ENCODE measurements around the gene MRPL49. TPM values are rescaled to one million over a fixed set of nuclear protein-coding genes. Genes with fewer than 3 reads are reported as not detected.
"Not testable (repeated sequence)": the region's sequence is repeated elsewhere in the genome, so short reads cannot be mapped to it uniquely, and the experiment has no call there.

The MRPL49 gene
- total RNA-seq, 4 donors from 2014 or later, result 48.8 to 55.9 (median 54.2) TPM

DNA sequence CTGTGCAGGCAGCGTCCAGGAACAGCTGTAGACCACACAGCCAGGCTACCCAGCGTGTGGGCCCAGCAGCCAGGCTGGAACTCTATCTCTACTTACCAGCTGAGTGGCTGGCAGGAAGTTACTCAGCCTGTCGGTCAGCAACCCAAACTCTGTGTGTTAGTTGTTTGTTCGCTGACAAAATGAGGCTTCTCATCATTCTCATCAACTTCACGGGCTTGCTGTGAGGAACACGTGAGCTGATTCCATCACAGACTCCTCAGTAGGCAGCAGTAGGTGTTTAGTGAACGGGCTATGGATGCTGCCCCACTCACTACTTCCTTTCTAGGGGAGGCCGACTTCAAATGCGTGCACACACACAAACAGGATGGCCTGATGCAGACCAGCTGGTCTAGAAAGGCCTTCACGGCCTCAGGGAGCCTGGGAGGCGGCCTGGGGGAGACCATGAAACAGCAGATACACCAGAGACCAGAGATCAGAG lies 47.1 kb downstream of the MRPL49 start:
- TF ChIP-seq EP300 (IDR thresholded peaks at IDR 0.05) (no peak), POLR2A (IDR thresholded peaks at IDR 0.05) (no peak)
- TF ChIP-seq, protein P1, sequence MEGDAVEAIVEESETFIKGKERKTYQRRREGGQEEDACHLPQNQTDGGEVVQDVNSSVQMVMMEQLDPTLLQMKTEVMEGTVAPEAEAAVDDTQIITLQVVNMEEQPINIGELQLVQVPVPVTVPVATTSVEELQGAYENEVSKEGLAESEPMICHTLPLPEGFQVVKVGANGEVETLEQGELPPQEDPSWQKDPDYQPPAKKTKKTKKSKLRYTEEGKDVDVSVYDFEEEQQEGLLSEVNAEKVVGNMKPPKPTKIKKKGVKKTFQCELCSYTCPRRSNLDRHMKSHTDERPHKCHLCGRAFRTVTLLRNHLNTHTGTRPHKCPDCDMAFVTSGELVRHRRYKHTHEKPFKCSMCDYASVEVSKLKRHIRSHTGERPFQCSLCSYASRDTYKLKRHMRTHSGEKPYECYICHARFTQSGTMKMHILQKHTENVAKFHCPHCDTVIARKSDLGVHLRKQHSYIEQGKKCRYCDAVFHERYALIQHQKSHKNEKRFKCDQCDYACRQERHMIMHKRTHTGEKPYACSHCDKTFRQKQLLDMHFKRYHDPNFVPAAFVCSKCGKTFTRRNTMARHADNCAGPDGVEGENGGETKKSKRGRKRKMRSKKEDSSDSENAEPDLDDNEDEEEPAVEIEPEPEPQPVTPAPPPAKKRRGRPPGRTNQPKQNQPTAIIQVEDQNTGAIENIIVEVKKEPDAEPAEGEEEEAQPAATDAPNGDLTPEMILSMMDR (IDR thresholded peaks at IDR 0.05), result no peak
- Histone ChIP-seq H3K9me3 (no peaks in the 10 kb centered on the region), H3K4me1 (peaks cover 0 to 12% (median 0%) of the 10 kb centered on the region in 4 donors), H3K4me3 (no peak overlapping the region), H3K27me3 (no peaks in the 10 kb centered on the region), H3K36me3 (no peaks in the 10 kb centered on the region), H3K27ac (no peak overlapping the region)
- DNase-seq (ENCODE audit: low spot score in 2 of 2), result no peak
- WGBS, 2 donors, result 62 to 64% methylated on average over 11 of the region's 11 CpGs

- H3K4me3 ChIP-seq, result no peak within 1 kb of the TSS
- TF ChIP-seq POLR2A (IDR thresholded peaks at IDR 0.05), result no peak
- no peak for TF ChIP-seq EP300 (IDR thresholded peaks at IDR 0.05)
- TF ChIP-seq, protein P1 (IDR thresholded peaks at IDR 0.05), result no peak
- no peaks in the 10 kb centered on the region for H3K9me3 ChIP-seq
- peaks cover 0 to 12% (median 0%) of the 10 kb centered on the region in 4 donors for H3K4me1 ChIP-seq
- no peaks in the 10 kb centered on the region for H3K36me3 ChIP-seq
- no peak for DNase-seq (ENCODE audit: low spot score in 2 of 2)
- 90 to 91% methylated on average over 20 to 21 of the region's 21 CpGs for WGBS, 2 donors
- no peak within 1 kb of the TSS for H3K27ac ChIP-seq
- no peaks in the 10 kb centered on the region for H3K27me3 ChIP-seq
Observed at GRCh38 chr11:65170058-65170534, 48.0 kb downstream of the MRPL49 start, which contains the start of gene SPDYC. TSS of gene SPDYC (plus strand) at chr11:65170233. CDS start at chr11:65171358, 1,125 bp downstream.

- no peaks in the 10 kb centered on the region for H3K4me1 ChIP-seq
- no peak for TF ChIP-seq EP300 (IDR thresholded peaks at IDR 0.05)
- TF ChIP-seq, protein P1 (IDR thresholded peaks at IDR 0.05), result no peak
- TF ChIP-seq POLR2A (IDR thresholded peaks at IDR 0.05), result no peak
- no peak overlapping the region for H3K27ac ChIP-seq
- no peaks in the 10 kb centered on the region for H3K36me3 ChIP-seq
- no peaks in the 10 kb centered on the region for H3K27me3 ChIP-seq
- WGBS, 2 donors, result 63 to 72% methylated on average over 10 of the region's 10 CpGs
- no peak for DNase-seq (ENCODE audit: low spot score in 2 of 2)
- H3K9me3 ChIP-seq, result no peaks in the 10 kb centered on the region
- H3K4me3 ChIP-seq, result no peak overlapping the region
Observed at GRCh38 chr11:65172600-65172999, 50.5 kb downstream of the MRPL49 start.

DNA sequence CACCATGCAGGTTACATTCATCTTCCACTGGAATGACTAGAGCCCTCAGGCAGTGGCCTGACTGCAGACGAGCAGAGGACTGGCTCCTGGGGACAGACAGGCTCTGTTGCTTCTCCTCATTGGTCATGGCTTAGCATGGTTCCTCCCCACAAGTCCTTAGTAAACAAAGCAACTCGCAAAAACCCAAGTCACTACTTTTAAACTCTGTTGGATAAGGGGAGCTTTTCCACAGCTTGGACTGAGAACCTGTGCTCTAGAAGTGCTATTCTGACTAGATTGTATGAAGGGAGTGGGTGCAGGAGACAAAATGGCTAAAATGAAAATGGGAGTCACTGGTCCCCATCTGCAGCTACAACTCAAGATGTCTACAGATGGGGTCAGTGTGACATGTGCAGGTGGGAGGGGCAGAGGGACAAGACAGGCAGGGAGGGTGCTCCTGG lies 52.5 kb downstream of the MRPL49 start:
- 42 to 45% methylated on average over 2 of the region's 2 CpGs for WGBS, 2 donors

More for the DNA sequence above, 52.5 kb downstream of the MRPL49 start:
- not testable (repeated sequence) for H3K9me3 ChIP-seq; H3K4me3 ChIP-seq; H3K36me3 ChIP-seq; H3K4me1 ChIP-seq; H3K27ac ChIP-seq; H3K27me3 ChIP-seq; DNase-seq (ENCODE audit: low spot score in 2 of 2)

Small RNA genes within 50 kb of the gene (small RNA-seq; reads per million reads assigned to genes)
- gene HIGD1AP10, result not detected
- not detected for gene PDCL2P2
- 0.38 reads per million for gene RNU2-23P

Other genes starting within 250 kb of the MRPL49 start
- gene EHD1, start 243.7 kb upstream of the MRPL49 start, total RNA-seq, result 10 to 100 TPM; 35.2 to 93.9 (median 42.6) TPM
- 10 to 100 TPM; 33.0 to 93.6 (median 45.8) TPM for gene ATG2A, start 205.1 kb upstream of the MRPL49 start, total RNA-seq
- gene PPP2R5B, start 197.6 kb upstream of the MRPL49 start, total RNA-seq, result 10 to 100 TPM; 10.7 to 21.4 (median 20.2) TPM
- gene GPHA2, start 186.4 kb upstream of the MRPL49 start, total RNA-seq, result not detected
- gene MAJIN, start 150.2 kb upstream of the MRPL49 start, total RNA-seq, result not detected
- gene BATF2, start 125.3 kb upstream of the MRPL49 start, total RNA-seq, result 1 to 10 TPM in 3 of 4 donors, under 1 TPM in 1; 0.63 to 9.6 (median 1.5) TPM
- gene ARL2, start 108.2 kb upstream of the MRPL49 start, total RNA-seq, result 100 to 1,000 TPM; 174 to 267 (median 193) TPM
- gene SNX15, start 94.9 kb upstream of the MRPL49 start, total RNA-seq, result 10 to 100 TPM; 17.1 to 33.3 (median 24.2) TPM
- 10 to 100 TPM; 10.6 to 16.3 (median 14.1) TPM for gene SAC3D1, start 81.1 kb upstream of the MRPL49 start, total RNA-seq
- 10 to 100 TPM; 18.6 to 38.9 (median 29.1) TPM for gene NAALADL1, start 63.8 kb upstream of the MRPL49 start, total RNA-seq
- gene CDCA5, start 38.3 kb upstream of the MRPL49 start, total RNA-seq, result 1 to 10 TPM in 1 of 4 donors, under 1 TPM in 1, not detected in 2; 0.90 to 1.3 TPM
- 10 to 100 TPM; 28.0 to 48.3 (median 35.1) TPM for gene ZFPL1, start 38.1 kb upstream of the MRPL49 start, total RNA-seq
- gene VPS51, start 26.1 kb upstream of the MRPL49 start, total RNA-seq, result 100 to 1,000 TPM; 193 to 544 (median 439) TPM
- 10 to 100 TPM; 13.6 to 93.0 (median 41.5) TPM for gene TM7SF2, start 10.4 kb upstream of the MRPL49 start, total RNA-seq
- 10 to 100 TPM; 19.2 to 26.8 (median 22.6) TPM for gene ZNHIT2, start 4.6 kb upstream of the MRPL49 start, total RNA-seq
- gene FAU, start 187 bp upstream of the MRPL49 start, total RNA-seq, result 1,000 to 10,000 TPM; 1,078 to 1,548 (median 1,229) TPM
- gene SYVN1, start 12.2 kb downstream of the MRPL49 start, total RNA-seq, result 10 to 100 TPM; 31.6 to 72.6 (median 58.3) TPM
- not detected for gene SPDYC, start 47.9 kb downstream of the MRPL49 start, total RNA-seq
- gene CAPN1, start 59.6 kb downstream of the MRPL49 start, total RNA-seq, result 100 to 1,000 TPM; 108 to 209 (median 150) TPM
- 10 to 100 TPM in 2 of 4 donors, 1 to 10 TPM in 2; 3.5 to 13.5 (median 10.0) TPM for gene POLA2, start 139.6 kb downstream of the MRPL49 start, total RNA-seq
- 10 to 100 TPM; 10.4 to 39.6 (median 24.9) TPM for gene CDC42EP2, start 192.5 kb downstream of the MRPL49 start, total RNA-seq
- gene DPF2, start 211.5 kb downstream of the MRPL49 start, total RNA-seq, result 10 to 100 TPM; 44.7 to 47.6 (median 46.2) TPM
- under 1 TPM in 2 of 4 donors, not detected in 2; 0.30 to 0.59 TPM for gene TIGD3, start 232.4 kb downstream of the MRPL49 start, total RNA-seq